SU-DHL-6 (cell line): ENCODE data around the gene ASTN2.

Source experiments
- H2AFZ ChIP-seq: fragments of 200-600 bp; sonication (generic); 2 replicates; pipeline ENCODE4 v1.6.1; 2014; ENCODE audit warnings: low read depth, mild to moderate bottlenecking, moderate library complexity, mixed read lengths, antibody characterized with exemption, low read length; ENCODE audit not compliant: severe bottlenecking
- H3F3A ChIP-seq: fragments of 200-600 bp; shearing (Covaris generic); 2 replicates; pipeline ENCODE4 v1.6.0; 2016; ENCODE audit warnings: antibody characterized with exemption, mild to moderate bottlenecking; ENCODE audit not compliant: insufficient read depth
- H3K27ac ChIP-seq: fragments of 200-600 bp; sonication (generic); 2 replicates; pipeline ENCODE4 v1.5.1; 2016; ENCODE audit warnings: low read depth, mild to moderate bottlenecking, low read length, moderate library complexity, mixed read lengths
- H3K27me3 ChIP-seq: fragments of 200-600 bp; sonication (generic), shearing (Covaris generic); 2 replicates; pipeline ENCODE4 v1.6.0; 2014; ENCODE audit warnings: mild to moderate bottlenecking, low read length
- H3K36me3 ChIP-seq: fragments of 200-600 bp; sonication (generic); 2 replicates; pipeline ENCODE4 v1.6.1; 2014; ENCODE audit warnings: mild to moderate bottlenecking, low read length, mixed read lengths
- H3K4me2 ChIP-seq: fragments of 300-600, 200-600 bp; shearing (Covaris generic), sonication (generic); 2 replicates; pipeline ENCODE4 v1.6.0; 2014; ENCODE audit warnings: low read length, low read depth, mild to moderate bottlenecking; ENCODE audit not compliant: poor library complexity, severe bottlenecking
- H3K4me3 ChIP-seq: fragments of 200-600 bp; sonication (generic); 2 replicates; pipeline ENCODE4 v1.5.1; 2014; ENCODE audit warnings: antibody characterized with exemption, low read length, mild to moderate bottlenecking, mixed read lengths; ENCODE audit not compliant: insufficient read depth, poor library complexity, severe bottlenecking
- H3K79me2 ChIP-seq: fragments of 200-600 bp; sonication (generic); 2 replicates; pipeline ENCODE4 v1.6.1; 2014; ENCODE audit warnings: mild to moderate bottlenecking, low read length, moderate library complexity; ENCODE audit not compliant: insufficient read depth
- H3K9ac ChIP-seq: fragments of 200-600 bp; sonication (generic); 2 replicates; pipeline ENCODE4 v1.7.0; 2014; ENCODE audit warnings: mild to moderate bottlenecking, low read length
- H3K9me2 ChIP-seq: fragments of 200-600 bp; sonication (generic); replicated peaks from 2 replicates; pipeline ENCODE4 v1.6.1; 2014; ENCODE audit warnings: low read length; ENCODE audit not compliant: insufficient read depth
- H3K9me3 ChIP-seq: fragments of 200-600 bp; sonication (generic); 2 replicates; pipeline ENCODE4 v1.6.1; 2014; ENCODE audit warnings: low read length, mixed read lengths; ENCODE audit not compliant: insufficient read depth
- H4K20me1 ChIP-seq: fragments of 200-600 bp; sonication (generic); 2 replicates; pipeline ENCODE4 v1.6.1; 2014; ENCODE audit warnings: low read depth, mild to moderate bottlenecking, antibody characterized with exemption, low read length, moderate library complexity, mixed read lengths
- EZH2phosphoT487 ChIP-seq: fragments of 200-600 bp; sonication (generic), shearing (Covaris generic); conservative IDR thresholded peaks from 2 replicates; pipeline ENCODE4 v1.6.1; 2018; ENCODE audit warnings: mild to moderate bottlenecking, antibody characterized with exemption, low read length, moderate library complexity, mixed read lengths
- TF ChIP-seq, protein P1 (sequence below): fragments of 200-600 bp; sonication (generic); IDR thresholded peaks from one replicate; pipeline ENCODE4 v1.5.1; 2017; ENCODE audit warnings: antibody characterized with exemption, mild to moderate bottlenecking, low read length, moderate library complexity; ENCODE audit not compliant: insufficient read depth, poor library complexity, severe bottlenecking

Gene ASTN2

DNA sequence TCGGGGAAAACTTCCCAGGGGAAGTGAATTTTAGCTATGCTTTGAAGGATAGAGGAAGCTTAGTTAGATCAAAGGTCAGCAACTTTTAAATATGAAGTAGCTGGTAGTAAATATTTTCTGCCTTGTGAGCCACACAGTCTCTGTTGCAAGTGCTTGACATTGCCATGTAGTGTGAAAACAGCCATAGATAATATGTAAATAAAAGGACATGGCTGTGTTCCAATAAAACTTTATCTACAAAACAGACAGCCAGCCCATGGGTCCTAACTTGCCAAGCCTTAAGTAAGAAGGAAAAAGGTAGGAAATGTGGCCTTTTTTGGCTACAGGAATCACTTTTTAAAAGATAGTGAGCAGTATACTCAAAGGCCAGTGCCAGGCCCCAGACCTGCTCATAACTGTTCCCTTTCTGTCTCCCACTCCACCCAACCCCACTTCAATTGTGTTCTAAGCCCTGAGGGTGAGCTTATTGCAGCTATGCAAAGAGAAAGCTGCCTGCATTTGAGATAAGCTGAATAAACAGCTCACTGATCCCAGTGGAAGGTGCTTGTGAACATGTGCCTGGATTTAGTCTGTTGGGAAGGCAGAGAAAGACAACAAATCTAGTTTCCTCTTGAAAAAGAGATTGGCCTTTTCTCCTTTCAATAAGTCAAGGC lies 840.7 kb downstream of the ASTN2 start:
- Histone ChIP-seq H3K27me3 (no peaks in the 10 kb centered on the region), H3K27ac (no peak overlapping the region), H3K9me3 (no peaks in the 10 kb centered on the region), H3K9ac (no peak overlapping the region), H3K9me2 (no peaks in the 10 kb centered on the region), H2AFZ (no peak overlapping the region), H3K36me3 (no peaks in the 10 kb centered on the region), H3K4me3 (no peak overlapping the region), H3K4me2 (no peak overlapping the region), H3K79me2 (no peaks in the 10 kb centered on the region), H4K20me1 (no peaks in the 10 kb centered on the region), H3F3A (no peaks in the 10 kb centered on the region)
- TF ChIP-seq EZH2phosphoT487, result no peak
- TF ChIP-seq, protein P1, sequence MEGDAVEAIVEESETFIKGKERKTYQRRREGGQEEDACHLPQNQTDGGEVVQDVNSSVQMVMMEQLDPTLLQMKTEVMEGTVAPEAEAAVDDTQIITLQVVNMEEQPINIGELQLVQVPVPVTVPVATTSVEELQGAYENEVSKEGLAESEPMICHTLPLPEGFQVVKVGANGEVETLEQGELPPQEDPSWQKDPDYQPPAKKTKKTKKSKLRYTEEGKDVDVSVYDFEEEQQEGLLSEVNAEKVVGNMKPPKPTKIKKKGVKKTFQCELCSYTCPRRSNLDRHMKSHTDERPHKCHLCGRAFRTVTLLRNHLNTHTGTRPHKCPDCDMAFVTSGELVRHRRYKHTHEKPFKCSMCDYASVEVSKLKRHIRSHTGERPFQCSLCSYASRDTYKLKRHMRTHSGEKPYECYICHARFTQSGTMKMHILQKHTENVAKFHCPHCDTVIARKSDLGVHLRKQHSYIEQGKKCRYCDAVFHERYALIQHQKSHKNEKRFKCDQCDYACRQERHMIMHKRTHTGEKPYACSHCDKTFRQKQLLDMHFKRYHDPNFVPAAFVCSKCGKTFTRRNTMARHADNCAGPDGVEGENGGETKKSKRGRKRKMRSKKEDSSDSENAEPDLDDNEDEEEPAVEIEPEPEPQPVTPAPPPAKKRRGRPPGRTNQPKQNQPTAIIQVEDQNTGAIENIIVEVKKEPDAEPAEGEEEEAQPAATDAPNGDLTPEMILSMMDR, result no peak

GRCh38 chr9:116572095-116572748 lies 842.6 kb downstream of the ASTN2 start:
- Histone ChIP-seq H3K4me2 (no peak overlapping the region), H3K9ac (no peak overlapping the region), H3K79me2 (no peaks in the 10 kb centered on the region), H2AFZ (no peak overlapping the region), H3K4me3 (no peak overlapping the region), H4K20me1 (no peaks in the 10 kb centered on the region), H3K36me3 (no peaks in the 10 kb centered on the region), H3K27me3 (no peaks in the 10 kb centered on the region), H3K27ac (no peak overlapping the region), H3F3A (no peaks in the 10 kb centered on the region), H3K9me2 (no peaks in the 10 kb centered on the region), H3K9me3 (no peaks in the 10 kb centered on the region)
- TF ChIP-seq, protein P1, result peak; percentile 79
- no peak for TF ChIP-seq EZH2phosphoT487

DNA sequence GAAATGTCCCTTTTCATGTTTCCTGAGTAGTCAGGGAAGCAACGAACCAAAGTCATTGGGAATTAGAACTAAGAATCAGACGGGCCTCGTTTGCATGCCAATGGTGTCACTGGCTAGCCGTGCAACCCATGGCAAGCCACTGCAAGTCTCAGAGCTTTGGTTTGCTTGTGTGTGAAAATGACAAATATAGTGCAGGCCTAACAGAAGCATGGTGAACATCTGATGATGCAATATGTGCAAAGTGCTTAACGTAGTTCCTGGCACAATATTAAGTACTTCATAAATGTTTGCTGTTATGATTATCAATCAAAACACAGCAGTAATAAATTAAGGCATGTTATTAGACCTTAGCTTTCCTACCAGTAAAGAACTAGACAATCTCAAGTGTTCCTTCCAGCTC lies 845.7 kb downstream of the ASTN2 start:
- H3K4me3 ChIP-seq, result no peak overlapping the region
- H3K9me2 ChIP-seq, result no peaks in the 10 kb centered on the region

More for the DNA sequence above, 845.7 kb downstream of the ASTN2 start:
- no peaks in the 10 kb centered on the region for H3K27me3 ChIP-seq
- H3F3A ChIP-seq, result no peaks in the 10 kb centered on the region
- no peaks in the 10 kb centered on the region for H3K9me3 ChIP-seq
- no peak overlapping the region for H2AFZ ChIP-seq
- H3K9ac ChIP-seq, result no peak overlapping the region
- H3K27ac ChIP-seq, result no peak overlapping the region
- TF ChIP-seq, protein P1, result no peak
- no peak for TF ChIP-seq EZH2phosphoT487
- H4K20me1 ChIP-seq, result no peaks in the 10 kb centered on the region
- H3K36me3 ChIP-seq, result no peaks in the 10 kb centered on the region
- no peak overlapping the region for H3K4me2 ChIP-seq
- H3K79me2 ChIP-seq, result no peaks in the 10 kb centered on the region
